ENCODE data around the gene TTLL13. TPM values are rescaled to one million over a fixed set of nuclear protein-coding genes. Genes with fewer than 3 reads are reported as not detected.

The TTLL13 gene, protein sequence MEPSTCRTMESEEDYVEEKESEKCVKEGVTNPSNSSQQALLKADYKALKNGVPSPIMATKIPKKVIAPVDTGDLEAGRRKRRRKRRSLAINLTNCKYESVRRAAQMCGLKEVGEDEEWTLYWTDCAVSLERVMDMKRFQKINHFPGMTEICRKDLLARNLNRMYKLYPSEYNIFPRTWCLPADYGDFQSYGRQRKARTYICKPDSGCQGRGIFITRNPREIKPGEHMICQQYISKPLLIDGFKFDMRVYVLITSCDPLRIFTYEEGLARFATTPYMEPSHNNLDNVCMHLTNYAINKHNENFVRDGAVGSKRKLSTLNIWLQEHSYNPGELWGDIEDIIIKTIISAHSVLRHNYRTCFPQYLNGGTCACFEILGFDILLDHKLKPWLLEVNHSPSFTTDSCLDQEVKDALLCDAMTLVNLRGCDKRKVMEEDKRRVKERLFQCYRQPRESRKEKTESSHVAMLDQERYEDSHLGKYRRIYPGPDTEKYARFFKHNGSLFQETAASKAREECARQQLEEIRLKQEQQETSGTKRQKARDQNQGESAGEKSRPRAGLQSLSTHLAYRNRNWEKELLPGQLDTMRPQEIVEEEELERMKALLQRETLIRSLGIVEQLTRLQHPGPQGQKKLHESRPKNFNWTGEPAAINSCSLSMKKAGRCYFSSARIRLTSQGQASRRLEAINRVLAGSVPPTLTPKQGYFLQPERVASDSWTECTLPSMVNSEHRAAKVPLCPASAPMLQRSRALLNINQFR
- total RNA-seq (2014; rRNA removed; shearing (Covaris generic)) = 0.42 TPM in 1 of 2 replicates, not detected in the other

GRCh38 chr15:90249203-90249863, at the start of gene TTLL13:
TSS of gene TTLL13 (plus strand) at chr15:90249556. CDS start at chr15:90250631, 1,075 bp downstream.
- DNase-seq (ENCODE audit: low read depth) = peak; percentile 86

DNA sequence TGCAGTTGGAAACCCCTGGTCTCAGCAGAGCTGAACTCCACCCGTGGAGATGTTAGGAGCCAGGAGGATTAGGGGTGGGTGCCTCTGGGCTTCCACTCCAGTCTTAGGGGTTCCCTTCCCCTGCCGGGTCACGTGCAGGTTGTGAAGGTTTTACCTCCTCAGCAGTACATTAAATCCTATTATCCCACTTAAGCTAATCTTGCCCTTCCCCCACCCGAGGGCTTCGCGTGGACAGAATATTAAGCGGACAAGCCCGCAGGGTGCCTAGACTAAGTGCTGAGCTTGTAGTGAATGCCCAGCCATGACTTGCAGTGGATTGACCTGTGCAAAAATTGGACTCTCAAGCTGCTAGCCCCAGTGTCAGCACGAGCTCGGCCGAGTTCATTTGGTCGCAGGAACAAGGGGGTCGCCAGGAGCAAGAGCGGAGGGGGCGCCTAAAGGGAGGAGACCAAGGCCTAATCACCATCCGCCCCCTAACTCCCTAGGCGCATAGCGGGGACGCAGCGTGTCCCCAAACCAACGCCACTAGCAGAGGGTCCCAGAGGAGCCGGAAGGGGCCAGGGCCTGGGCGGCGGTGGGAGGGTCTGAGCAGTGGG, 48.7 kb upstream of the TTLL13 start:
- DNase-seq (ENCODE audit: low read depth) = no peak

GRCh38 chr15:90201130-90201943, 48.0 kb upstream of the TTLL13 start, which contains the start of gene SEMA4B:
TSS of gene SEMA4B (plus strand) at chr15:90201330. CDS start at chr15:90201579, 249 bp downstream.
- DNase-seq (ENCODE audit: low read depth) = peak; percentile 56

DNA sequence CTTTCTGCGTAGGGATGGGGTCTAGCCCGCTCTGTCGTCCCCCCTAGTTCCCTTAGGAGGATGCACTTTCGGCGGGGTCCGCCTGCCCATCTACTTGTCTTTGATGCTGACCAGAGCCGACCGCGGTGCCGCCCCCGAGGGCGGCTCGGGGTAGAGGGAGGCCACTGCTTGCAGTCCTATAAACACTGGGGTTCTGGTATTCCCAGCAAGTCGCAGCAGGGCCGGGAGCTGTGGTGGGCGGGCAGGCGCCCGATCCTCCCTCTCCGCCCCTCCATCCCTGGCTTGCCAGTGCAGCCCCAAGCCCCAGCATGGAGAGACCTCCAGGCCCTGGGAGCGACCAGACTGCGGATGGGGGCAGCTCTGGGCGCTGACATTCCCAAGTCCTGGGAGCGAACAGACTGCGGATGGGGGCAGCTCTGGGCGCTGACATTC, 47.4 kb upstream of the TTLL13 start:
- no peak for DNase-seq (ENCODE audit: low read depth)

- no peak for DNase-seq (ENCODE audit: low read depth)
Measured at GRCh38 chr15:90202929-90203328, 46.4 kb upstream of the TTLL13 start.

DNA sequence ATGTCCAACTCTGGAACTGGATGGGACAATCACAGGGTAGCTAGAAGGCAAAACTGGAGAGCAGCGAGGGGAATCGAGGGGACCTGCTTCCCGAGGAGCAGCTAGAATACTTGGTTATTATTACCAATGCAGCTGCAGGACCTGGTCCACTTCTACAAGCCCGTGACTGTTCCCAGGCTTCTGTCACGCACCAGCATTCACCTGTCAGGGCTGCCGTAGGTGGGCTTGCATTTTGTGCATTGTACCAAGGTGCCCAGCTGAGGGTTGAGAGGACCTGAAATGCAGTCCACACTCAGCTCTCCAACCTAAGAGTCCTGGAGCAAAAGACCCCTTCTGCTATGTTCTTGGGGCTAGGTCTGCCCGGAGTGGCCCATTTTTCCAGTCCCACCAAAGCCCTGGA, 45.9 kb upstream of the TTLL13 start:
- no peak for DNase-seq (ENCODE audit: low read depth)

- no peak for DNase-seq (ENCODE audit: low read depth)
Measured at GRCh38 chr15:90203922-90204321, 45.4 kb upstream of the TTLL13 start.

GRCh38 chr15:90205050-90205848, 44.1 kb upstream of the TTLL13 start:
- DNase-seq (ENCODE audit: low read depth) = no peak

DNA sequence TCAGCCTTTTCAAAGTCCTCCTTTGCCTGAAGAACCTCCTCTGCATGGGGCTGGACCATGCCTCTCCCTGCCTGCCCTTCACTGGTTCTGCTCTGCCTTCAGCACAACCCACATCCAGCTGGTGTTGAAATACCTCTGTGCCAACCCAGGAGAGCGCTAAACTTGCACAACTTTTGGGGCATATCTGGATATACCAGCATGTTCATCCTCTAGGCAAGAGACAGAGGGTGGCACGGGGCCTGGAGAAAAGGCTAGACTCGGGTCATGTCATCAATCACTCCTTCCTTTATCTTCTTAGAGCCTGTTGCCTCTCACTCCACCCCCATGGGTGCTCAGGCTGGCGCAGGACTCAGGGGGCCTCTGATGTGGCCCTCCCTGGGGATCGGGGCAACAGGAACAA, 43.5 kb upstream of the TTLL13 start:
- DNase-seq (ENCODE audit: low read depth) = no peak

GRCh38 chr15:90207252-90207651, 42.1 kb upstream of the TTLL13 start:
- no peak for DNase-seq (ENCODE audit: low read depth)

- DNase-seq (ENCODE audit: low read depth) = no peak
Measured at GRCh38 chr15:90208356-90208755, 41.0 kb upstream of the TTLL13 start.

GRCh38 chr15:90209591-90209990, 39.8 kb upstream of the TTLL13 start:
- DNase-seq (ENCODE audit: low read depth) = no peak

GRCh38 chr15:90210593-90210992, 38.8 kb upstream of the TTLL13 start:
- no peak for DNase-seq (ENCODE audit: low read depth)

DNA sequence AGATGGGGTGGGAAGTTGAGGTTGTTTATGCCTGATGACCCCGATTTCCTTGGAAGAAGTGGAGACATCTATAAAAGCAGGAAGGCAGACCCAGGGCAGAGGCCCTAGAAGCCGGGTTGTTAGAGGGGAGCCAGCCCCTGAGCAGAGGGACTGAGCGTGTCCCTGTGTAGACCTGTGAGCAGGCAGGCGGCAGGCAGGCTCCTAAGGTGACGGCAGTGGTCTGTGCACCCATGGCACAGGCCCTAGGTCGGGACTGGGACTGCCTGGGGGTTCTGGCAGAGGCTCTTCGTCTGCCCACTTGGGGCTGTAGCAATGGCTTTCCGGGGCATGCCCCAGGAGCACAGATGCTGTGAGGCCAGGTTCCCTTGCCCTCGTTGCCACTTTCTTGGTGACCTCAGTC, 38.3 kb upstream of the TTLL13 start:
- no peak for DNase-seq (ENCODE audit: low read depth)

- DNase-seq (ENCODE audit: low read depth) = peak; percentile 68
Measured at GRCh38 chr15:90211440-90212143, 37.8 kb upstream of the TTLL13 start.

DNA sequence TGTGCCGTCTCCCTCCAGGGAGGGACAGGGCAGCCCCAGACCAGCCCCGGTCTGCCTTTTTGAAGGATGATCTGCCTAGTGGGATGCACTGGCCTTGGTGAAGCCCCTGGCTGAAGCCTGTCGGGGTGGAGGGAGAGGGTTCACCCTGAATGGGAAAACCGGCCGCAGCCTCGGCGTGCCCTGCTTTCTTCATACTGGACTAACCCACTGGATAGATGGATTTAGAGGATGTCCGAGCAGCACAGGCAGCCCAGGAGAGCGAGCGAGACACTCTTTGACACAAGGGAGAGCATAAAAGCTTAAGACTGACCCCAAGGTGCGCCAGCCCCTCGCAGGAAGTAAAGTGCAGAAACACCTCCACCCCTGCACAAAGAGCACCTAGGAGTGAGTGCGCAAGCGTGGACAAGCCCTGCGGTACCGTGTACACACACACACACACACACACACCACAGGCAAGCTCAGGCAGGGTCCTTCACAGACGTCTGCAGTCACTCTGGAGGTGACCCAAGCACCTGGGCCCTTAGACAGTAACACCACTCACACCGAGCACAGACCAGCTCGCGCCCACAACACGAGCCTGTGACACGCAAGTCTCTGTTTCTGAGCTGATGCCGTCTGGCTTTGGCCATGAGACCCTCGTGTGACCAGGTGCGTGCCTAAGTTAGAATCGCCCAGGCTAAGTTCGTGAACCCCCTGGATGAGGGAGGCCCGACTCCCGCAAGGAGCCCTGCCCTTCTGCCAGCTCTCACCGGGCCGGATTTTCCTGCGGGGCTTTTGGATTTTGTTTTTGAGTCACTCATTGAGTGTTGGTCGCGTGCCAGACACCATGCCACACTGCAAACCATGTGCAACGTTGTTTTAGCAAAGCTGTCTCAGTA, 36.9 kb upstream of the TTLL13 start:
- peak; percentile 27 for DNase-seq (ENCODE audit: low read depth)

DNA sequence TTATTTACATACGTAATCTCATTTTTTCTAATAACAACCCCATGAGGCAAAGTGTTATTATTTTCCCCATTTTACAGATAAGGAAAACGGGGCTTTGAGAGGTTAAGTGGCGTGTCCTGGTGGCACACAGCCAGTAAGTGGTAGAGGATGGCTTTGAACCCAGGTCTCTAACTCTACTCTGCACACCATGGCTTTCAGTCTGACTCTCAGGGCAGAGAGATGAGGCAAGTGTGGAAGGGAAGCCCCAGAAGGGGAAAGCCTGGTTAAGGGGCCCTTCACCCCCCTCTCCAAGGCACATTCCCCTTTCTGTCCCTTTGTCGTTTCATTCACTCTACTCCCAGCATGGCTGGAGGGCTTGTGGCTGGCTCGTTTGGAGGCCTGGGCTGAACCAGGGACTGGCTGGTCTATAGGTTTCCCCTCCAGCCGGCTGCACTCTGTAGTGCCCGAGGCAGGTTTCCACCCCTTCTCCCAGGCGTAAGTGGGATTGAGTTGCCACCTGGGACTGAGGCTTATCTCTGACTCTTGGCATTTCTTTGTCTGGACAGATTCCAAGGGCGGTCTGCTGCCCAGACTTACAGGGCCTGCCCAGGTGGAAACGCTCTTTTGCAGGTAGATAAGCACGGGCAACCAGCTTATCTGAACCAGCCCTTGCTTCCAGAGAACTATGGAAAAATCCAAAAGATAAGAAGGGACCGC, 36.1 kb upstream of the TTLL13 start:
- no peak for DNase-seq (ENCODE audit: low read depth)

DNA sequence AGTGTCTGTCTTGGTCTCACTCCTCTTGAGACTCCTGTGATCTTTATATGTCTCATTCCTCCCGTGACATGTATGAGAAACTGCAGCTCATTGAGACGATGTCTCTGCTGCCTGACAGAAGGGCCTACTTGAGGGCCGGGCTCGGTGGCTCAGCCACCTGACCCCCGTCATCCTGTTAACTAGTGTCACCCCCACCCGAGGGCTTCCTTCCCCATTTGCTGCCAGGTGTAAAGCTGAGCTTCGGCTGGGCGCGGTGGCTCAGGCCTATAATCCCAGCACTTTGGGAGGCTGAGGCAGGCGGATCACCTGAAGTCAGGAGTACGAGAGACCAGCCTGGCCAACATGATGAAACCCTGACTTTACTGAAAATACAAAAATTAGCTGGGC, 35.5 kb upstream of the TTLL13 start:
- no peak for DNase-seq (ENCODE audit: low read depth)
